Heart left ventricle (tissue), 13 donors: ENCODE results near the gene ERGIC1.

Source experiments
- CTCF ChIP-seq, 12 donors: fragments of 200-600 bp; sonication (generic) in 4 of 12; IDR thresholded peaks; one replicate each; pipeline versions ENCODE4 v1.5.0 to v1.8.0; 2018 to 2022; ENCODE audit warnings: antibody characterized with exemption in 12 of 12, mild to moderate bottlenecking in 5 of 12
- POLR2A ChIP-seq, 2 donors: fragments of 450-650 bp; IDR thresholded peaks; one replicate each; pipeline ENCODE4 v1.6.1; 2017; ENCODE audit warnings: antibody characterized with exemption in 2 of 2, mild to moderate bottlenecking in 2 of 2, moderate library complexity in 2 of 2
- donor health status: ischemic (EF 13 %, LVEDD 7.1; RV severe dilation, severe dysfunction).
- donor health status: DM: no; HTN: yes; CAD: no.
- donor health status: DM: no; HTN: no; CAD: no.
- donor health status: ischemic (EF 25% LVEDD 6.9; RV normal size, moderate dysfunction).
- donor health status: ischemic (EF 25% LVEDD 5.7; RV mildly dilated, moderate dysfunction).
- donor health status: ischemic (EF 35%, LVEDD 5.7; RV mildly dilated, moderate dysfunction).
- donor health status: nonischemic (EF 11% LVEDD 7.7; RV severe dilation, severe dysfunction).
- donor health status: DM: yes; HTN: yes; CAD: no.
- donor health status: PGD.
- donor health status: ischemic (EF 29% LVEDD 5.4; RV normal size, mild dysfunction).
- donor health status: nonischemic (EF 23%, LVEDD 6.1; RV moderate dilation, normal function).

- TF ChIP-seq CTCF (IDR thresholded peaks at IDR 0.05) (no peak), POLR2A (IDR thresholded peaks at IDR 0.05) (no peak)
Measured at GRCh38 chr5:172854971-172855370, 20.9 kb downstream of the ERGIC1 start.
